SH-SY5Y (cell line): ENCODE results near the gene CDC34.

Source experiments
- GATA2 ChIP-seq: IDR thresholded peaks from 2 replicates; pipeline ENCODE4 v1.6.1; 2011; ENCODE audit warnings: mild to moderate bottlenecking, low read depth, low read length
- GATA3 ChIP-seq: IDR thresholded peaks from 2 replicates; pipeline ENCODE4 v1.6.1; 2011; ENCODE audit warnings: low read depth, mild to moderate bottlenecking, low read length, moderate library complexity

The CDC34 gene

GRCh38 chr19:507286-508203, 24.0 kb upstream of the CDC34 start, which contains the start of gene TPGS1:
Gene TPGS1 (plus strand): TSS chr19:507497. CDS start chr19:507507, 10 bp downstream.
- TF ChIP-seq GATA2, result no peak
- no peak for TF ChIP-seq GATA3

DNA sequence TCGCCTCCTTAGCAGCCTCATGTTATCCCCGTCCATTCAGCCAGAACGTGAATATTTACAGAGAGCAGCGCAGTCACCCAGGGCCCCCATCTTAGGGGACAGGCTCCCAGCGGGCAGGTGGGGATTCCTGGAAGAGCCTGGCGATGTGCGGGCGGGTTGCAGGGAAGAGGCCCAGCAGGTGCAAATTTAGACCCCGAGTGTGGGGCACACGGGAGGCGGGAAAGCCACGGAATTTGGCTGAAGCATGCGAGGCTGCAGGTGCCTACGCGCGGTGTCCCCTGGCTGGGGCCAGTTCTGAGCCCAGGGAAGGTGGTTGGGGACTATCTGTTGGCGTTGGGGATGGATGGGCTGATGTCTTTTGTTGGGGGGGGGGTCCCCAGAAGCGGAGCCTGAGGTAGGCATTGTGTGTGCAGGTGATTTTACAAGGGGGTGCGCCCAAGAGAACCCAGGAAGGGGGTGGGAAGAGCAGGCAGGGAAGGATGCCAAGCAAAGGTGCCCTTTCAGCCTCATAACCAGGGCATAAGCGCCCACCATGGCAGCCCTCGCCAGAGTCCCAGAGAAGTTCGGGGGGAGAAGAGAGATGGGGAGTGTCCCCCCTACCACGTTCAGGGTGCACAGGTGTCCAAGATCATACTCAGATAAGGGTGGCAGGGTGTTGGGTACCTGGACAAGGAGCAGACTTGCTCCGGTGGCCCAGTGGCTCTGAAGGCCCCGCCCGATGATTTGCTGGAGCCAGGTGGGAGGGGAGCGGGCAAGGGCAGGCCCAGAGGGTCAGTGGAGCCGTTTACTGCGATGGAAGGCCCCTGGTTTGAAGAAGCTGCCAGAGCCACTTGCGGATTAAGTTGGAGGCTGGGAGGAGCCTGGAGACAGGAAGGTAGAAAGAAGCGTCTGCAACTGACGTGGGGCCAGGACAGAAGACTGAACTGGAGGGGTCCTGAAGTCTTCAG, 23.1 kb upstream of the CDC34 start:
- TF ChIP-seq GATA2, result no peak
- no peak for TF ChIP-seq GATA3

DNA sequence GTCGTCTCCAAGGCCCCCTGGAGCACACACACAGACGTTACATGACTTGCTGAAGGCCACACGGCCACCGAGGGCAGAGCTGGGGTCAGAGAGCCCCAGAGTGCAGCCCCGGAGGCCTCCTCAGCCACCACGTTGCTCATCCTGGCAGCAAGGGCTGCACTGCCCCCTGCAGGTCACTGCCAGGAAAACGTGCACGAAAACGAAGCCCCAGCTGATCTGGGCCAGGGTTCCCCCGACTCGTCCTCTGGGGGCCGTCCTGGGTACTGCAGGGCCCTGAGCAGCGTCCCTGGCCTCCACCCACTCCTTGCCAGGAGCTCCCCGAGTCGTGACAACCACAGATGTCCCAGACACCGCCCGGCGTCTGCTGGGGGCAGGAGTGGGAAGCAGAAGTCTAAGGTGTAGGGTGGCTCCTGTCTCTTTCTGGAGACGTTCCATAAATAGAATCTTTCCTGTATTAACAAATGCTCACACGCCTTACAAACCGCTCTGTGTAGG, 20.9 kb upstream of the CDC34 start:
- TF ChIP-seq GATA3 (no peak), GATA2 (no peak)

- no peak for TF ChIP-seq GATA2
Measured at GRCh38 chr19:511101-511851, 20.3 kb upstream of the CDC34 start.

- TF ChIP-seq GATA3, result no peak
- no peak for TF ChIP-seq GATA2
Measured at GRCh38 chr19:512547-513365, 18.8 kb upstream of the CDC34 start.

DNA sequence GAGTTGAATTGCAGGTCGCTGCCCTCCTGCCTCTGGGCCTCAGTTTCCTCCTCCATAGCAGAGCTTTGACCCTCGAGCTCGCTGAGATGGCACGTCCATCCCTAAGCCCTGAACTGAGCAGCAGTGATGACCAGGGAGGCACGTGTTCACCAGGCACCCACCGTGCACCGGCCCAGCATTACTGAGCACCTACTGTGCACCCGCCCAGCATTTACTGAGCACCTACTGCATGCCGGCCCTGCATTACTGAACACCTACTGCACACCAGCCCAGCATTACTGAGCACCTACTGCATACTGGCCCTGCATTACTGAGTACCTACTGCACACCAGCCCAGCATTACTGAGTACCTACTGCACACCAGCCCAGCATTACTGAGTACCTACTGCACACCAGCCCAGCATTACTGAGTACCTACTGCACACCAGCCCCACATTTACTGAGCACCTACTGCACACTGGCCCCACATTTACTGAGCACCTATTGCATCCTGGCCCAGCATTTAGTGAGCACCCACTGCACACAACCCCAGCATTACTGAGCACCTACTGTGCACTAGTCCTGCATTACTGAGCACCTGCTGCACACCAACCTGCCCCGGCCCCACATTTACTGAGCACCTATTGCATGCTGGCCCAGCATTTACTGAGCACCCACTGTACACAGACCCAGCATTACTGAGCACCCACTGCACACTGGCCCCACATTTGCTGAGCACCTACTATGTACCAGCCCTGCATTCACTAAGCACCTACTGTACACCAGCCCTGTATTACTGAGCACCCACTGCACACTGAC, 18.0 kb upstream of the CDC34 start:
- TF ChIP-seq GATA3, result no peak
- TF ChIP-seq GATA2, result no peak

GRCh38 chr19:514166-514663, 17.3 kb upstream of the CDC34 start:
- TF ChIP-seq GATA3 (no peak), GATA2 (no peak)

DNA sequence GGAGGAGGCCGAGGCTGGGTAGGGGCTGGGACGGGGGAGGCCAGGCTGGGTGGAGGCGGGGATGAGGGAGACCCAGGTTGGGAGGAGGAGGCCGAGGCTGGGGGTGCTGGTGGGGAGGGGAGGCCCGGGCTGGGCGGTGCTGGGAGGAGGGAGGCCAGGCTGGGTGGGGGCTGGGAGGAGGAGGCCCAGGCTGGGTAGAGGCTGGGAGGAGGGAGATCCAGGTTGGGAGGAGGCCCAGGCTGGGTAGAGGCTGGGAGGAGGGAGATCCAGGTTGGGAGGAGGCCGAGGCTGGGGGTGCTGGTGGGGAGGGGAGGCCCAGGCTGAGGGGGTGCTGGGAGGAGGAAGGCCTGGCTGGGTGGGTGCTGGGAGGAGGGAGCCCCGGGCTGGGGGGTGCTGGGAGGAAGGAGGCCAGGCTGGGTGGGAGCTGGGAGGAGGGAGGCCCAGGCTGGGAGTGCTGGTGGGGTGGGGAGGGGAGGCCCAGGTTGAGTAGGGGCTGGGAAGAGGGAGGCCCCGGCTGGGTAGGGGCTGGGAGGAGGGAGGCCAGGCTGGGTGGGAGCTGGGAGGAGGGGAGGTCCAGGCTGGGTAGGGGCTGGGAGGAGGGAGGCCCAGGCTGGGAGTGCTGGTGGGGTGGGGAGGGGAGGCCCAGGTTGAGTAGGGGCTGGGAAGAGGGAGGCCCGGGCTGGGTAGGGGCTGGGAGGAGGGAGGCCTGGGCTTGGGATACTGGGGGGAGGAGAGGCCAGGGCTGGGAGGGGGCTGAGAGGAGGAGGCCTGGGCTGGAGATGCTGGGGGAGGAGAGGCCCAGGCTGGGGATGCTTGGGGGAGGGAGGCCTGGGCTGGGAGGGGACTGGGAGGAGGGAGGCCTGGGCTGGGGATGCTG, 13.6 kb upstream of the CDC34 start:
- no peak for TF ChIP-seq GATA2
- no peak for TF ChIP-seq GATA3

DNA sequence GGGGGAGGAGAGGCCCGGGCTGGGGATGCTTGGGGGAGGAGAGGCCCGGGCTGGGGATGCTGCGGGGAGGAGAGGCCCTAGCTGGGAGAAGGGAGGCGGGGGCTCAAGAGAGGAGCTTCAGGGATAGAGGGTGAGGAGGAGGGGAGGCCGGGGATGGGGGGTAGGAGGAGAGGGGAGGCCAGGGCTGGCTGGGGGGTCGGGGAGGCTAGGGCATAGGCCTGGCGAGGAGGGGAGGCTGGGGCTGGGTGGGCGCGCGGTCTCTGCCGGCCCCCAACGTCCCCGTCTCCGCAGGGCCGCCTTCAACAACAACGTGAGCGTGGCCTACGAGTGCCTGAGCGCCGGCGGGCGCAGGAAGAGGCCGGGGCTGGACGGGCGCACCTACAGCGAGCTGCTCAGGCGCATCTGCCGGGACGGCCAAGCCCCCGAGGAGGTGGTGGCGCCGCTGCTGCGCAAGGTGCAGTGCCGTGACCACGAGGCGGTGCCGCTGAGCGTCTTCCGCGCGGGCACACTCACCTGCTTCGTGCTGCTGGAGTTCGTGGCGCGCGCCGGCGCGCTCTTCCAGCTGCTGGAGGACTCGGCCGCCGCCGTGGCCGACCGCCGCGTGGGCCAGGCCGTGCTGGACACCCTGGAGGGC, 12.8 kb upstream of the CDC34 start:
- TF ChIP-seq GATA2 (no peak), GATA3 (no peak)

DNA sequence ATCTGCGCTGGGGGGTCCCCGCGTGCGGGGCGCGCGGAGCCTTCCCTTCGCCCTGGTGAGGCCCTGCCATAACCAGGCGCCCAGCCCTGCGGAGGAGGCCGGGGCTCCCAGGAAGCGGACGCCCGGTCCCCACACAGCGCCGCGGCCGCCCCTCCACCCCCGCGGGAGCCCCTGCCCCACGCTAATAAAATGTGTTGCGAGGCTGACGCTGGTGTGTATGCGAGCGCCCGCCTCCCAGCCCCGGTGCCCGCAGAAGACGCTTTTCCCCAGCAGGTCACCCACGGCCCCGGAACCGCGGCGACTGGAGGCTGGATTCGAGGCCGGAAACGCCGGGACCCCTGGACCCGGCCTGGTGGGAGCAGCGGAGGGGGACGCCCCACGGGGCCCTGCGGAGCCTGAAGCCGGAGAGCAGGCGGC, 12.1 kb upstream of the CDC34 start:
- TF ChIP-seq GATA2 (no peak), GATA3 (no peak)

DNA sequence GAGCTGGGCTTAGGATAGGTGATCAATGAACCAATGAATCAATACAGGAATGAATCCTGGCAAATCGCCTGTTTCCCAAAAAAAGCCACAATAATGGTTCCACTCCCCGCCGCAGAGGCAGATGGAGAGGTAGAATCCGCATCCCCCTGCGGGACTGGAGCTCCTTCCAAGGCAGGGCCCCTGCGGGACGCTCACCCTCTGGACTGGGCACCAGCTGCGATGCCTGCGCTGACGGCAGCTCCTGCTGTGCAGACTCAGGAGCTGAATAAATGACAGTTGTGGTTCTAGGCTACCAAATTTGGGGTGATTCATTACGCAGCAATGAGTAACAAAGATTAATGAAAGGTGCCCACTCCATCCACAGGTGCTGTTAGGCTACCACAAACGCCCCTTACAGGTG, 8.8 kb upstream of the CDC34 start:
- TF ChIP-seq GATA2 (no peak), GATA3 (no peak)
